Ishikawa (cell line): ENCODE data around the gene ARHGEF40.

Experiments used
- CEBPB ChIP-seq: IDR thresholded peaks from 2 replicates; pipeline ENCODE4 v1.6.1; 2012
- CREB1 ChIP-seq: IDR thresholded peaks from 2 replicates; pipeline ENCODE4 v1.6.1; 2012; ENCODE audit warnings: low read depth
- EGR1 ChIP-seq: IDR thresholded peaks from 2 replicates; pipeline ENCODE4 v1.6.1; 2012
- EP300 ChIP-seq: IDR thresholded peaks from 2 replicates; pipeline ENCODE4 v1.6.1; 2012; ENCODE audit warnings: borderline replicate concordance
- FOXM1 ChIP-seq: IDR thresholded peaks from 2 replicates; pipeline ENCODE4 v1.6.1; 2012; ENCODE audit warnings: low read depth, borderline replicate concordance
- NFIC ChIP-seq: IDR thresholded peaks from 2 replicates; pipeline ENCODE4 v1.6.1; 2012
- RAD21 ChIP-seq: IDR thresholded peaks from 2 replicates; pipeline ENCODE4 v1.6.1; 2012; ENCODE audit warnings: low read depth
- TAF1 ChIP-seq: IDR thresholded peaks from 2 replicates; pipeline ENCODE4 v1.6.1; 2012; ENCODE audit warnings: low read depth, mild to moderate bottlenecking
- TCF12 ChIP-seq: IDR thresholded peaks from 2 replicates; pipeline ENCODE4 v1.6.1; 2012; ENCODE audit warnings: low read depth
- TEAD4 ChIP-seq: IDR thresholded peaks from 2 replicates; pipeline ENCODE4 v1.6.1; 2012
- YY1 ChIP-seq: IDR thresholded peaks from 2 replicates; pipeline ENCODE4 v1.6.1; 2012; ENCODE audit warnings: low read depth
- ZBTB7A ChIP-seq: IDR thresholded peaks from 2 replicates; pipeline ENCODE4 v1.6.1; 2012; ENCODE audit warnings: low read depth
- TF ChIP-seq, protein P1 (sequence below): IDR thresholded peaks from 2 replicates; pipeline ENCODE4 v1.6.1; 2012
- TF ChIP-seq, protein P2 (sequence below): IDR thresholded peaks from 2 replicates; pipeline ENCODE4 v1.6.1; 2012
- TF ChIP-seq, protein P3 (sequence below): IDR thresholded peaks from 2 replicates; pipeline ENCODE4 v1.6.1; 2012; ENCODE audit warnings: low read depth, mild to moderate bottlenecking

The ARHGEF40 gene

DNA sequence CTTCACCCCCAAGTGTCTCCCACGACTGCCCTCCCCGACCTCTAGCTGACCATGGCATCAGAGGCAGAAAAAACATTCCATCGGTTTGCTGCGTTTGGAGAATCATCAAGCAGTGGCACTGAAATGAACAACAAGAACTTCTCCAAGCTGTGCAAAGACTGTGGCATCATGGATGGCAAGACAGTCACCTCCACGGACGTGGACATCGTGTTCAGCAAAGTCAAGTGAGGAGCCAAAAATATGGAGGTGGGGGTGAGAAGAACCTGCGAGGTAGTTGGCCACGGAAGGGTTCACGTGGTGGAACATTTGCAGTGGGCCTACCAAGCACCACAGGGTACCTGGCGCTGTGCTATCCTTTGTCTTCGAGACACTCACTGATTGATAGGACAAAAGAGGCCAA, 39.6 kb upstream of the ARHGEF40 start:
- no peak for TF ChIP-seq EGR1

DNA sequence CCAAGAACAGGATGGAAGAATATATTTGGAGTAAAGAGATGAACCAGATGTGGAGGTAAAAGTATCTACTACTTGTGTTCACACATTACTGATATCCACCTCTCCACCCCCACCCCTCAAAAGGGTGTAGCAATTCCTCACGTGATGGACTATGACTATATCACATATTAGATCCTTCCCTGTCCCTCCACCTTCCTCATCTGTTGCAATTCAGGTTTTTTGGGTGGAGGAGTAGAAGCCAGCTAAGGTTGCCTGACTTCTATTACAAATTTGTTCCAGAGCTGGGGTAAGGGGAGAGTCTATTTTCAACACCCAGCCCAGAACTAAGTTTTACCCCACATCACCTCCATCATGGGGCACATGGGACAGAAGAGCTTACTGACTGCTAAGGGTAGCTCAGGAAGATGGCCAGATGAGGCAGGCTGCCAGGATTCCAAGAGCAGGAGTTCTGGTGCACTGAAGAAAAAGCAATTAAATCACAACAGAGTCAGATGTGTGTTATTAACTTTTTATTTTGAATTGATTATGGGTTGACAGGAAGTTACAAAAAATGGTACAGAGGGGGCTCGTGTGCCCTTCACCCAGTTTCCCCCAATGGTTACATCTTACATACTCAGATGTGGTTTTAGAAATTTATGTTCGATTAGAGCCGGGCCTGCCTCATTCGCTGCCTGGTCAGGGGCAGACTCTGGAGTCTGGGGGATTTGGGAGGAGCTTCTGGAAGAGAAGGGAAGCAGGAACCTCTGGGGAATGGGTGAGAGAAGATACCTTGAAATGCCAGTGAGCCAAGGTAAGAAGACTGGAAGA, 37.6 kb upstream of the ARHGEF40 start:
- TF ChIP-seq ZBTB7A (no peak), CEBPB (no peak), NFIC (no peak), CREB1 (no peak), TEAD4 (no peak), RAD21 (no peak), FOXM1 (no peak), EP300 (no peak), TCF12 (no peak), YY1 (no peak), TAF1 (no peak), EGR1 (no peak)
- TF ChIP-seq, protein P1, sequence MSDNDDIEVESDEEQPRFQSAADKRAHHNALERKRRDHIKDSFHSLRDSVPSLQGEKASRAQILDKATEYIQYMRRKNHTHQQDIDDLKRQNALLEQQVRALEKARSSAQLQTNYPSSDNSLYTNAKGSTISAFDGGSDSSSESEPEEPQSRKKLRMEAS = no peak
- TF ChIP-seq, protein P2, sequence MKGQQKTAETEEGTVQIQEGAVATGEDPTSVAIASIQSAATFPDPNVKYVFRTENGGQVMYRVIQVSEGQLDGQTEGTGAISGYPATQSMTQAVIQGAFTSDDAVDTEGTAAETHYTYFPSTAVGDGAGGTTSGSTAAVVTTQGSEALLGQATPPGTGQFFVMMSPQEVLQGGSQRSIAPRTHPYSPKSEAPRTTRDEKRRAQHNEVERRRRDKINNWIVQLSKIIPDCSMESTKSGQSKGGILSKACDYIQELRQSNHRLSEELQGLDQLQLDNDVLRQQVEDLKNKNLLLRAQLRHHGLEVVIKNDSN = no peak
- TF ChIP-seq, protein P3, sequence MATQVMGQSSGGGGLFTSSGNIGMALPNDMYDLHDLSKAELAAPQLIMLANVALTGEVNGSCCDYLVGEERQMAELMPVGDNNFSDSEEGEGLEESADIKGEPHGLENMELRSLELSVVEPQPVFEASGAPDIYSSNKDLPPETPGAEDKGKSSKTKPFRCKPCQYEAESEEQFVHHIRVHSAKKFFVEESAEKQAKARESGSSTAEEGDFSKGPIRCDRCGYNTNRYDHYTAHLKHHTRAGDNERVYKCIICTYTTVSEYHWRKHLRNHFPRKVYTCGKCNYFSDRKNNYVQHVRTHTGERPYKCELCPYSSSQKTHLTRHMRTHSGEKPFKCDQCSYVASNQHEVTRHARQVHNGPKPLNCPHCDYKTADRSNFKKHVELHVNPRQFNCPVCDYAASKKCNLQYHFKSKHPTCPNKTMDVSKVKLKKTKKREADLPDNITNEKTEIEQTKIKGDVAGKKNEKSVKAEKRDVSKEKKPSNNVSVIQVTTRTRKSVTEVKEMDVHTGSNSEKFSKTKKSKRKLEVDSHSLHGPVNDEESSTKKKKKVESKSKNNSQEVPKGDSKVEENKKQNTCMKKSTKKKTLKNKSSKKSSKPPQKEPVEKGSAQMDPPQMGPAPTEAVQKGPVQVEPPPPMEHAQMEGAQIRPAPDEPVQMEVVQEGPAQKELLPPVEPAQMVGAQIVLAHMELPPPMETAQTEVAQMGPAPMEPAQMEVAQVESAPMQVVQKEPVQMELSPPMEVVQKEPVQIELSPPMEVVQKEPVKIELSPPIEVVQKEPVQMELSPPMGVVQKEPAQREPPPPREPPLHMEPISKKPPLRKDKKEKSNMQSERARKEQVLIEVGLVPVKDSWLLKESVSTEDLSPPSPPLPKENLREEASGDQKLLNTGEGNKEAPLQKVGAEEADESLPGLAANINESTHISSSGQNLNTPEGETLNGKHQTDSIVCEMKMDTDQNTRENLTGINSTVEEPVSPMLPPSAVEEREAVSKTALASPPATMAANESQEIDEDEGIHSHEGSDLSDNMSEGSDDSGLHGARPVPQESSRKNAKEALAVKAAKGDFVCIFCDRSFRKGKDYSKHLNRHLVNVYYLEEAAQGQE = no peak

DNA sequence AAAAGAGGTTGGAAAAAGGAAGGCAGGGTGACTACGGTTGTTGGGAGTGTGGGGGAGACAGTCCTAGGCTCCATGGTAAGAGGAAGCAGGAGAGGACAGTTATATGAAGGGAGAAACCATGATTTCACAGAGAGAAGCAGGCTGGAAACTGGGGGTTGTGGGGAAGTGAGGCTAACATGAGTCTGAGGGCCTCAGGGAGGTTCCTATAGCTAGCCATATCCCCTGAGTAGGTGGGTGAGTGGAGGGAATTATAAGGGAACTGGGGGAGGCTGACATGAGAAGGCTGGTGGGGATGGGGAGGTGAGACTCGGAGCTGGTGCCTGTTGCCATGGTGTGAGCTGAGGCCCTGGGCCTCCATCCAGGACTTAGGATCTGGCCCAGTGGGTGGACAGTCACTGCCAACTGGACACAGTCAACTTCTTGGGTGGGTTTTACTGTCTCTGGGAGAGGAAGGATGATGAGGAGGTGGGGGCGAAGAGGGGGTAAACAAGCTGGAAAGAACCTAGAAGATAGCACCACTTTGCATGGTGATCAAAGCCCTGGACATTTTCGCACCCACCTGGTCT, 36.9 kb upstream of the ARHGEF40 start:
- TF ChIP-seq, protein P1 = no peak

DNA sequence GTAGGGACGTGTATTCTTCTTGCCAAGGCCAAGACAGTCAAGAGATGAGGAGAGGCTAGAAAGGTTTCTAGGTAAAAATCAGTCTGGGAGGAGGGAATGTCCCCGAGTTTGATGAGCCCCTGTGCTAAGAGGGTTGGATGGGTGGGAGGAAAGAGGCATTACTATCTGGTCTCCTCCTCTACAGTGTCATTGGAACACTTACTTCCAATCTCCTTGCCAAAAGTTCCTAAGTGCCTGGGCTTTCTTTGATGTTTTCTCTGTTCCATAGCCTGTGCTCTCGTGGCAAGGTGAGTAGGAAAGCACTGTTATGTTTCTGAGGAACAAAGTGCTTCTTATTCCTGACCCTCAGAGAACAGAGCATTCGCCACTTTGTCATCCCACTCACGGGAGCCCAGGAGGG, 35.4 kb upstream of the ARHGEF40 start, which contains the start of gene RNASE13:
TSS of gene RNASE13 (minus strand) at position 101 of the 400 bp plus-strand sequence. CDS start 519 bp downstream, outside the sequence.
- TF ChIP-seq FOXM1 (no peak), TEAD4 (no peak), TCF12 (no peak), CEBPB (no peak)
- TF ChIP-seq, protein P1 = no peak

DNA sequence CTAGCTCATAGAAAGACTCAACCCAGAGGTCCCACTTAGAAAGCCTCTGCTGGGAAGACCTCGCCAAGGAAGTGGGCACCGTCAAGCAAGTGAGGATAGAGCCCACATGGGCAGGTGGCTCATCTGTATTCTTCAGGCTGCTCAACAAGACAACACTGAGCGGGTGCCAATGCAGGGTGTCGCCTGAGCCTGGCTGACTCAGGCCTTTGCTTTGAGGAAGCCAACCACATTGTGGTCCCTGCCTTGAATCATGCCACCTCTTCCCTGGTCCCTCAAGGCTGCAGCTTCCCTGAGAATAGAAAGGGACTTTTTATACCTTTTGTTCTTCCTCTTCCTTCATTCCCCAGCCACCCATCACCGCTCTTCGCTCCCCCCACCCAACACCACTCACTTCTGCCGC, 33.4 kb upstream of the ARHGEF40 start:
- TF ChIP-seq, protein P2 = no peak
- TF ChIP-seq, protein P3 = no peak
- no peak for TF ChIP-seq ZBTB7A
- TF ChIP-seq TCF12 = no peak
- TF ChIP-seq TEAD4 = no peak
- no peak for TF ChIP-seq TAF1
- no peak for TF ChIP-seq CEBPB
- TF ChIP-seq YY1 = no peak
- TF ChIP-seq NFIC = no peak
- no peak for TF ChIP-seq CREB1
- no peak for TF ChIP-seq RAD21
- TF ChIP-seq, protein P1 = no peak
- TF ChIP-seq EGR1 = no peak

DNA sequence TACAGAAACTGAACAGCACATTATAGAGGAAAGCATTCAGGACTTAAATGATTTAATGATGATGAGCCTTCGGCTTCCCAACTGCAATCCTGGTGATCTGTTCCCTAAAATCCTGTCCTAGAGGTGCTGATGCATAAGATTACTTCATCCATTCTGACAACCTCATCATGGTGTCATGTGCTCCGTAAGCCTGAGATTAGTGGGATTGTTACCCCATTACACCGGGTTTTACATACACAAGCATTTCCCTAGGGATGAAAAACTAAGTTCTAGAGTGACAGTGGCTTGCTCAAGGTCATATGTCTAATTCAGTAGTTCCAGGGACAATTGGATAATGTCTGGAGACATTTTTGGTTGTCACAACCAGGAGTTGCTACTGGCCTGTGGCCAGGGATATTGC, 32.9 kb upstream of the ARHGEF40 start:
- no peak for TF ChIP-seq TEAD4
- TF ChIP-seq YY1 = no peak
- no peak for TF ChIP-seq EP300
- no peak for TF ChIP-seq NFIC
- no peak for TF ChIP-seq TAF1
- TF ChIP-seq, protein P1 = no peak
- TF ChIP-seq, protein P2 = no peak
- TF ChIP-seq, protein P3 = no peak
- TF ChIP-seq CEBPB = no peak
- TF ChIP-seq CREB1 = no peak
